K562 (cell line): ENCODE data around the gene HAPLN3. TPM values are rescaled to one million over a fixed set of nuclear protein-coding genes. Genes with fewer than 3 reads are reported as not detected.

Experiments
- CBFA2T2 ChIP-seq: fragments of 450-650 bp; conservative IDR thresholded peaks from 2 replicates; pipeline ENCODE4 v1.6.1; 2017; ENCODE audit warnings: mild to moderate bottlenecking
- CBX1 ChIP-seq: sonication (generic); IDR thresholded peaks from 2 replicates; pipeline ENCODE4 v1.6.1; 2016; ENCODE audit warnings: antibody characterized with exemption, low read depth, mild to moderate bottlenecking
- CBX2 ChIP-seq: fragments of 200-600 bp; sonication (generic); IDR thresholded peaks from one replicate; pipeline ENCODE4 v1.6.1; 2012; ENCODE audit warnings: mild to moderate bottlenecking, low read length, inconsistent platforms; ENCODE audit not compliant: insufficient read depth, poor library complexity, severe bottlenecking
- CC2D1A ChIP-seq: fragments of 450-650 bp; IDR thresholded peaks from 2 replicates; pipeline ENCODE4 v1.6.1; 2017; ENCODE audit warnings: mild to moderate bottlenecking
- COPS2 ChIP-seq: fragments of 450-650 bp; conservative IDR thresholded peaks from 2 replicates; pipeline ENCODE4 v1.6.1; 2016; ENCODE audit warnings: mild to moderate bottlenecking, moderate library complexity
- E2F3 ChIP-seq: fragments of 250-450 bp; sonication (Bioruptor Pico); IDR thresholded peaks from 2 replicates; pipeline ENCODE4 v1.4.0; 2020; ENCODE audit warnings: mild to moderate bottlenecking
- EP300 ChIP-seq: IDR thresholded peaks from 2 replicates; pipeline ENCODE4 v1.6.1; 2012; ENCODE audit warnings: low read length, improper control_type of control experiment
- GABPB1 ChIP-seq: sonication (generic); formaldehyde crosslinking; IDR thresholded peaks from 2 replicates; pipeline ENCODE4 v1.8.0; 2022; ENCODE audit warnings: mild to moderate bottlenecking, missing genetic modification reagents
- GMEB1 ChIP-seq: fragments of 250-450 bp; sonication (Bioruptor Pico); IDR thresholded peaks from 2 replicates; pipeline ENCODE4 v1.4.0; 2020; ENCODE audit warnings: mild to moderate bottlenecking
- KAT8 ChIP-seq: fragments of 450-650 bp; IDR thresholded peaks from 2 replicates; pipeline ENCODE4 v1.6.1; 2016; ENCODE audit warnings: low read depth, mild to moderate bottlenecking
- KDM1A ChIP-seq, 2 experiments: fragments of 450-650 bp; IDR thresholded peaks; 2 replicates each; pipeline ENCODE4 v1.6.1; 2016; ENCODE audit warnings: mild to moderate bottlenecking in 2 of 2
- RHOXF2B ChIP-seq: fragments of 250-450 bp; sonication (Bioruptor Pico); conservative IDR thresholded peaks from 2 replicates; pipeline ENCODE4 v1.5.1; 2021
- THRB ChIP-seq: fragments of 450-650 bp; formaldehyde crosslinking; conservative IDR thresholded peaks from 2 replicates; pipeline ENCODE4 v1.4.0; 2022; ENCODE audit warnings: mild to moderate bottlenecking, missing genetic modification characterization
- TRIM25 ChIP-seq: fragments of 450-650 bp; IDR thresholded peaks from 2 replicates; pipeline ENCODE4 v1.7.0; 2016; ENCODE audit warnings: borderline replicate concordance
- ZNF124 ChIP-seq: sonication (generic); formaldehyde crosslinking; IDR thresholded peaks from 2 replicates; pipeline ENCODE4 v1.8.1; 2022; ENCODE audit warnings: missing genetic modification reagents
- ZNF133 ChIP-seq: fragments of 250-450 bp; sonication (Bioruptor Pico); IDR thresholded peaks from 2 replicates; pipeline ENCODE4 v1.4.0; 2020; ENCODE audit warnings: mild to moderate bottlenecking
- ZNF384 ChIP-seq: IDR thresholded peaks from 2 replicates; pipeline ENCODE4 v1.6.1; 2012; ENCODE audit warnings: low read depth, low read length, improper control_type of control experiment
- ZNF830 ChIP-seq: fragments of 250-450 bp; sonication (Bioruptor Pico); IDR thresholded peaks from 2 replicates; pipeline ENCODE4 v1.5.0; 2021; ENCODE audit warnings: mild to moderate bottlenecking
- polyA plus RNA-seq, 8 experiments: library from polyadenylated mRNA; depleted of rRNA in 4 of 8; stranded (reverse) in 5 of 8; unstranded in 3 of 8; fragments of >200 nt; fragmentation: Nextera tagmentation in 2 of 8; fragmentation: Illumina TruSeq in 1 of 8; extraction: Ambion mirVana in 2 of 8; extraction: Trizol in 1 of 8; gene quantifications; 2 replicates each; pipeline versions ENCODE4 v1.2.1 to v1.2.3, GENCODE V29; 2011 to 2014; ENCODE audit warnings: inconsistent platforms in 1 of 8, missing spikeins in 1 of 8
- total RNA-seq, 7 experiments: library from RNA; depleted of rRNA in 6 of 7; stranded (reverse); fragments of >200 nt in 6 of 7; fragmentation: Illumina TruSeq in 2 of 7; extraction: Trizol in 2 of 7; gene quantifications; 2 replicates each; pipeline versions ENCODE4 v1.2.1 to v1.2.3, GENCODE V29; 2011 to 2021; ENCODE audit warnings: low replicate concordance in 1 of 7

HAPLN3 gene
- total and polyA plus RNA-seq, 9 of the 15 experiments (the other 6 are each of a cell fraction or from before 2014, with no cell fraction given) = 0.04 to 2.4 (median 0.65) TPM

- no peak for TF ChIP-seq E2F3 (CRISPR knock-in tag)
- TF ChIP-seq THRB (CRISPR knock-in tag) = no peak
- no peak for TF ChIP-seq ZNF830
- no peak for TF ChIP-seq COPS2
- TF ChIP-seq GMEB1 = no peak
- TF ChIP-seq TRIM25 = no peak
- no peak for TF ChIP-seq CBX2
- no peak for TF ChIP-seq CC2D1A
- no peak; the same call in 1 of the 2 replicates for TF ChIP-seq EP300
- TF ChIP-seq GABPB1 = no peak
- TF ChIP-seq ZNF133 (CRISPR knock-in tag) = no peak
- peak in 1 of 2 experiments; percentile 20; a peak in 1 of 4 replicates for TF ChIP-seq KDM1A (IDR thresholded peaks at IDR 0.05)
- no peak for TF ChIP-seq ZNF384
- TF ChIP-seq RHOXF2B (CRISPR knock-in tag) = no peak
- no peak for TF ChIP-seq ZNF124 (CRISPR knock-in tag)
- TF ChIP-seq KAT8 = no peak
- TF ChIP-seq CBX1 = no peak
- TF ChIP-seq CBFA2T2 = peak; percentile 47; the same call in 1 of the 2 replicates
These were observed 29.7 kb downstream of the HAPLN3 start (continued) for GRCh38 chr15:88865498-88866099.
